HepG2 (cell line): ENCODE results near the gene ZNF575. TPM values are rescaled to one million over a fixed set of nuclear protein-coding genes. Genes with fewer than 3 reads are reported as not detected.

Source experiments
- DNMT1 ChIP-seq: sonication (generic); formaldehyde crosslinking; IDR thresholded peaks from 2 replicates; pipeline ENCODE4 v1.5.1; 2020; ENCODE audit warnings: mild to moderate bottlenecking, missing genetic modification reagents
- EEA1 ChIP-seq: sonication (generic); formaldehyde crosslinking; IDR thresholded peaks from 2 replicates; pipeline ENCODE4 v1.5.1; 2020; ENCODE audit warnings: mild to moderate bottlenecking, missing genetic modification reagents, borderline replicate concordance
- ELF3 ChIP-seq: IDR thresholded peaks from 2 replicates; pipeline ENCODE4 v1.6.1; 2016; ENCODE audit warnings: missing genetic modification reagents, missing compliant biosample characterization
- ETV6 ChIP-seq: sonication (generic); formaldehyde crosslinking; conservative IDR thresholded peaks from 2 replicates; pipeline ENCODE4 v1.4.0; 2020; ENCODE audit warnings: missing genetic modification reagents
- GFI1 ChIP-seq: sonication (generic); formaldehyde crosslinking; IDR thresholded peaks from 2 replicates; pipeline ENCODE4 v1.5.0; 2020; ENCODE audit warnings: missing genetic modification reagents, mild to moderate bottlenecking, borderline replicate concordance
- KLF6 ChIP-seq: IDR thresholded peaks from 2 replicates; pipeline ENCODE4 v1.8.0; 2016; ENCODE audit warnings: missing biosample characterization, missing genetic modification reagents
- SPEN ChIP-seq: sonication (generic); formaldehyde crosslinking; IDR thresholded peaks from 2 replicates; pipeline ENCODE4 v1.5.1; 2020; ENCODE audit warnings: low read depth, mild to moderate bottlenecking, missing genetic modification reagents
- TMF1 ChIP-seq: sonication (generic); formaldehyde crosslinking; IDR thresholded peaks from 2 replicates; pipeline ENCODE4 v1.8.1; 2022; ENCODE audit warnings: low read depth, missing genetic modification reagents
- ZBTB21 ChIP-seq: sonication (generic); formaldehyde crosslinking; IDR thresholded peaks from 2 replicates; pipeline ENCODE4 v1.4.0; 2020; ENCODE audit warnings: missing genetic modification reagents
- ZBTB42 ChIP-seq: sonication (generic); formaldehyde crosslinking; IDR thresholded peaks from 2 replicates; pipeline ENCODE4 v1.5.0; 2020; ENCODE audit warnings: mild to moderate bottlenecking, missing genetic modification reagents
- ZFYVE20 ChIP-seq: sonication (generic); formaldehyde crosslinking; IDR thresholded peaks from 2 replicates; pipeline ENCODE4 v1.8.0; 2023; ENCODE audit warnings: low read depth, mild to moderate bottlenecking, moderate library complexity, missing genetic modification reagents, borderline replicate concordance
- ZNF34 ChIP-seq: sonication (generic); formaldehyde crosslinking; IDR thresholded peaks from 2 replicates; pipeline ENCODE4 v1.4.0; 2020; ENCODE audit warnings: mild to moderate bottlenecking, missing genetic modification reagents, borderline replicate concordance
- ZNF563 ChIP-seq: sonication (generic); formaldehyde crosslinking; IDR thresholded peaks from 2 replicates; pipeline ENCODE4 v1.8.0; 2022; ENCODE audit warnings: mild to moderate bottlenecking, moderate library complexity, missing genetic modification reagents
- ZSCAN21 ChIP-seq: sonication (generic); formaldehyde crosslinking; IDR thresholded peaks from 2 replicates; pipeline ENCODE4 v1.8.0; 2022; ENCODE audit warnings: mild to moderate bottlenecking, missing genetic modification reagents, moderate library complexity, borderline replicate concordance
- polyA plus RNA-seq, 8 experiments: library from polyadenylated mRNA; depleted of rRNA in 3 of 8; stranded (reverse) in 7 of 8; unstranded in 1 of 8; fragments of >200 nt; fragmentation: Illumina TruSeq in 4 of 8; extraction: Trizol in 4 of 8; gene quantifications; 2 replicates each; pipeline versions ENCODE4 v1.2.1 to v1.2.3, GENCODE V29; 2011 to 2016; ENCODE audit warnings: low read depth in 4 of 8, missing spikeins in 1 of 8, mixed read lengths in 1 of 8; ENCODE audit not compliant: insufficient read depth in 1 of 8
- total RNA-seq, 5 experiments: library from RNA; depleted of rRNA; stranded (reverse); fragments of >200 nt; fragmentation: Illumina TruSeq; extraction: Trizol; gene quantifications; 2 replicates each; pipeline ENCODE4 v1.2.3, GENCODE V29; 2016; ENCODE audit warnings: low read depth in 1 of 5
- TF ChIP-seq, protein P1 (sequence below): IDR thresholded peaks from 2 replicates; pipeline ENCODE4 v1.6.1; 2018; ENCODE audit warnings: missing genetic modification reagents
- TF ChIP-seq, protein P2 (sequence below), 2 experiments: fragments of 450-650 bp in 1 of 2; sonication (generic) in 1 of 2; formaldehyde crosslinking in 1 of 2; IDR thresholded peaks; 2 replicates each; pipeline versions ENCODE4 v1.6.1 to v1.8.0; 2016 to 2022; ENCODE audit warnings: antibody characterized with exemption in 1 of 2, mild to moderate bottlenecking in 1 of 2, missing genetic modification reagents in 1 of 2
- TF ChIP-seq, protein P3 (sequence below): sonication (generic); formaldehyde crosslinking; IDR thresholded peaks from 2 replicates; pipeline ENCODE4 v1.4.0; 2020; ENCODE audit warnings: missing genetic modification reagents
- TF ChIP-seq, protein P4 (sequence below): sonication (generic); formaldehyde crosslinking; IDR thresholded peaks from 2 replicates; pipeline ENCODE4 v1.4.0; 2020; ENCODE audit warnings: missing genetic modification reagents

Gene ZNF575
- total and polyA plus RNA-seq, 2 of the 13 experiments (the other 11 are each of a cell fraction or from before 2014, with no cell fraction given): 0.17 to 0.27 TPM

DNA sequence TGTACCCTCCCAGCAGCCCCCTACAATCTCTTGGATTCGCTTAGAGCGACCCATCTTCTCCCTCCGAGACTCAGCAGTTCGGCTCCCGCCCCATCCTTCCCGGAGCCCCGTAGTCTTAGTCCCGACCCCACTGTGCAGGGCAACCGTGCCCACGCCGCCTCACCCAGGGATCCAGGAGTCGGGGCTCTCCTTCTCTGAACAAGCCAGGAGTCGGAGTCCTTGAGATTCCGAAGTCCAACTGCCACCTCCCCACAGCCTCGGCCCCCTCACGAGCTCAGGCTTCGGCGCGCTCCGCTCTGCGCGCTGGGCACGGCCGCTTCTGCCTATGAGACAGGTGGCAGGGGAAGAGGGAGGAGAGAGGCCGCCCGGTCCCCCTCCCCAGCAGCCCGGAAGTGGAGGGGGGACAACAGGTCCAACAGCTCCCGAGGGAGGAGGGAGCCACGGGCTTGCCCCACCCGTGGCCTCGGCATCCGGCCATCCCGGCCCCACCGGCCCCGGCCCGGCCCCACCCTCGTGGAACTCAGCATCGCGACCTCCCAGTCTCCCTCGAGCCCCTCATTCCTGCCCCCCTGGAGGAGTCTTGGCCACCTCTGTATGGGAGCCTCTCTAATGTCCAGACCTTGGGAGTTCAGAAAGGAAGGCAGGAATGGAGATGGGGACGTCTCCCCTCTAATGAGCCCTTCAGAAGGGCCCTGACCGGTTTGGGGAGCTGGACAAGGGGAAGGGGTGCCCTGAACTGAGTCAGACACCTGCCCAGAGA lies 28.4 kb upstream of the ZNF575 start, which contains the start of gene PHLDB3 (continued):
- TF ChIP-seq SPEN (CRISPR knock-in tag) (peak; percentile 16; the same call in 1 of the 2 replicates), GFI1 (0 out of 2 replicates have a peak, but pooled peaks have one; percentile 55), KLF6 (CRISPR knock-in tag) (no peak), ELF3 (CRISPR knock-in tag) (0 out of 2 replicates have a peak, but pooled peaks have one; percentile 27), ZBTB21 (CRISPR knock-in tag) (no peak), TMF1 (CRISPR knock-in tag) (no peak), ZBTB42 (CRISPR knock-in tag) (no peak), ZNF34 (CRISPR knock-in tag) (0 out of 2 replicates have a peak, but pooled peaks have one; percentile 29), ZSCAN21 (CRISPR knock-in tag) (peak; percentile 24; the same call in 1 of the 2 replicates), ETV6 (CRISPR knock-in tag) (no peak), ZFYVE20 (CRISPR knock-in tag) (no peak), EEA1 (0 out of 2 replicates have a peak, but pooled peaks have one; percentile 71), ZNF563 (CRISPR knock-in tag) (0 out of 2 replicates have a peak, but pooled peaks have one; percentile 14), DNMT1 (CRISPR knock-in tag) (0 out of 2 replicates have a peak, but pooled peaks have one; percentile 25)
- TF ChIP-seq, protein P1, sequence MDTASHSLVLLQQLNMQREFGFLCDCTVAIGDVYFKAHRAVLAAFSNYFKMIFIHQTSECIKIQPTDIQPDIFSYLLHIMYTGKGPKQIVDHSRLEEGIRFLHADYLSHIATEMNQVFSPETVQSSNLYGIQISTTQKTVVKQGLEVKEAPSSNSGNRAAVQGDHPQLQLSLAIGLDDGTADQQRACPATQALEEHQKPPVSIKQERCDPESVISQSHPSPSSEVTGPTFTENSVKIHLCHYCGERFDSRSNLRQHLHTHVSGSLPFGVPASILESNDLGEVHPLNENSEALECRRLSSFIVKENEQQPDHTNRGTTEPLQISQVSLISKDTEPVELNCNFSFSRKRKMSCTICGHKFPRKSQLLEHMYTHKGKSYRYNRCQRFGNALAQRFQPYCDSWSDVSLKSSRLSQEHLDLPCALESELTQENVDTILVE: no peak
- TF ChIP-seq, protein P2, sequence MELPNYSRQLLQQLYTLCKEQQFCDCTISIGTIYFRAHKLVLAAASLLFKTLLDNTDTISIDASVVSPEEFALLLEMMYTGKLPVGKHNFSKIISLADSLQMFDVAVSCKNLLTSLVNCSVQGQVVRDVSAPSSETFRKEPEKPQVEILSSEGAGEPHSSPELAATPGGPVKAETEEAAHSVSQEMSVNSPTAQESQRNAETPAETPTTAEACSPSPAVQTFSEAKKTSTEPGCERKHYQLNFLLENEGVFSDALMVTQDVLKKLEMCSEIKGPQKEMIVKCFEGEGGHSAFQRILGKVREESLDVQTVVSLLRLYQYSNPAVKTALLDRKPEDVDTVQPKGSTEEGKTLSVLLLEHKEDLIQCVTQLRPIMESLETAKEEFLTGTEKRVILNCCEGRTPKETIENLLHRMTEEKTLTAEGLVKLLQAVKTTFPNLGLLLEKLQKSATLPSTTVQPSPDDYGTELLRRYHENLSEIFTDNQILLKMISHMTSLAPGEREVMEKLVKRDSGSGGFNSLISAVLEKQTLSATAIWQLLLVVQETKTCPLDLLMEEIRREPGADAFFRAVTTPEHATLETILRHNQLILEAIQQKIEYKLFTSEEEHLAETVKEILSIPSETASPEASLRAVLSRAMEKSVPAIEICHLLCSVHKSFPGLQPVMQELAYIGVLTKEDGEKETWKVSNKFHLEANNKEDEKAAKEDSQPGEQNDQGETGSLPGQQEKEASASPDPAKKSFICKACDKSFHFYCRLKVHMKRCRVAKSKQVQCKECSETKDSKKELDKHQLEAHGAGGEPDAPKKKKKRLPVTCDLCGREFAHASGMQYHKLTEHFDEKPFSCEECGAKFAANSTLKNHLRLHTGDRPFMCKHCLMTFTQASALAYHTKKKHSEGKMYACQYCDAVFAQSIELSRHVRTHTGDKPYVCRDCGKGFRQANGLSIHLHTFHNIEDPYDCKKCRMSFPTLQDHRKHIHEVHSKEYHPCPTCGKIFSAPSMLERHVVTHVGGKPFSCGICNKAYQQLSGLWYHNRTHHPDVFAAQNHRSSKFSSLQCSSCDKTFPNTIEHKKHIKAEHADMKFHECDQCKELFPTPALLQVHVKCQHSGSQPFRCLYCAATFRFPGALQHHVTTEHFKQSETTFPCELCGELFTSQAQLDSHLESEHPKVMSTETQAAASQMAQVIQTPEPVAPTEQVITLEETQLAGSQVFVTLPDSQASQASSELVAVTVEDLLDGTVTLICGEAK (IDR thresholded peaks at IDR 0.05): no peak
- TF ChIP-seq, protein P2 (CRISPR knock-in tag; IDR thresholded peaks at IDR 0.05): peak; percentile 60; the same call in 1 of the 2 replicates
- TF ChIP-seq, protein P3, sequence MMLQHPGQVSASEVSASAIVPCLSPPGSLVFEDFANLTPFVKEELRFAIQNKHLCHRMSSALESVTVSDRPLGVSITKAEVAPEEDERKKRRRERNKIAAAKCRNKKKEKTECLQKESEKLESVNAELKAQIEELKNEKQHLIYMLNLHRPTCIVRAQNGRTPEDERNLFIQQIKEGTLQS (CRISPR knock-in tag): no peak
- TF ChIP-seq, protein P4, sequence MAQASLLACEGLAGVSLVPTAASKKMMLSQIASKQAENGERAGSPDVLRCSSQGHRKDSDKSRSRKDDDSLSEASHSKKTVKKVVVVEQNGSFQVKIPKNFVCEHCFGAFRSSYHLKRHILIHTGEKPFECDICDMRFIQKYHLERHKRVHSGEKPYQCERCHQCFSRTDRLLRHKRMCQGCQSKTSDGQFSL: no peak
